IPS-NIHi7 (cell line): ENCODE measurements around the gene TBC1D24.
A peak's percentile ranks its signal among the peaks of the same experiment; 100 is the strongest.
"Not testable (repeated sequence)": the region's sequence is repeated elsewhere in the genome, so short reads cannot be mapped to it uniquely, and the experiment has no call there.

Experiments used
- DNase-seq: peaks from one replicate; pipeline ENCODE4 v3.0.0; 2012; ENCODE audit warnings: mixed read lengths; ENCODE audit errors: extremely low spot score

TBC1D24 gene

DNA sequence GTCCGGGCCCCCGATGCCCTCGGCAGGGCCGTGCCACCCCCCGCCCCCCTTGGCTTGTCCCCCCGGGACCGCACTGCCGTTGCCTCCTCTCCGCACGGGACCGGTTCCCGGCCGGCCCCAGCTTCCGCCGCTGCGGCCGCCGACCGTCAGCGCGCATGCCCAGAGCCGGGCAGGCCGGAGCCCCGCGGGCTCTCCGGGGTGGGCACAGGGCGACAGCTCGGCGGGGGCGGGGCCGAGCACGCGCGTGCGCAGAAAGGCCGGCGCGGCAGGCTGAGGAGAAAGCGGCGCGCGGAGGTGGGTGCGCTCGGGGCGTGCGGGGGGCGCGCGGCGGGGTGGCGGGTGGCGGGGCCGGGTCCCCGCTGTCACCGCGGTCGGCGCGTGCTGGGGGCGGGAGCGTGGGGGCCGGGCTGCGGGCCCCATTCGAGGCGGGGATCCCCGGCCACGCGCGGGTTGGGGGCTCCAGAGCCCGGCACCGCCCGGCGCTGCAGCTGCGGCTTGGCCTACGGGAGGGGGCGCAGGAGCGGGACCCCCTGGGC is at the start of gene TBC1D24:
TSS of gene TBC1D24 (plus strand) at position 251 of the 536 bp plus-strand sequence. CDS start 21,022 bp downstream, outside the sequence.
- peak; percentile 99 for DNase-seq

DNA sequence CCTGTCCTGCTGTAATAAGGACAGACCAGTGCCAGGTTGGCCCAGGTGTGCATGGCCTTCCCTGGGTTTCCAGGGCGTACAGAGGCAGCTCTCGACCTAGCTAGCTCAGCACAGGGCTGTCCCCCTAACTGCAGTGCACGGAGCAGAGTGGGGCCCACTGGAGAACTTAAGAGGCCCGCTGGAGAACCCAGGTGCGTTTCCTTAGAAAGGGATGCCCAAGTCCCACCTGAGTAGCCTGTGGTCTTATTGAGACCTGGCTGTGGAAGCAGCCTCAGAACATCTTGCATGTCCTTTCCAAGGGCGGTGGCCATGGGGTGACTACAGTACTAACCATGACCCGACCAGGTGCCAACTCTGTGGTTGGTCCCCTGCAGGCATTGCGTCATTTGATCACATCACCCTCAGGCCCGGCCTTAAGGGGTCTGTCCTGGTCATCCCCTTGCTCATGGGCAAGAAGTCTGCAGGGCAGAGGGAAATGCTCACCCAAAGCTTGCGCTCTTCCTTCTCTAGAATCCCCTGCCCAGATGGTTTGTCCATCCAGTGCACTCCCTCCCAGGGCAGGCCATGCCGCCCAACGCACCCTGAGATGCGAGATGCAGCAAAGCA is 49.0 kb upstream of the TBC1D24 start:
- DNase-seq: no peak

DNA sequence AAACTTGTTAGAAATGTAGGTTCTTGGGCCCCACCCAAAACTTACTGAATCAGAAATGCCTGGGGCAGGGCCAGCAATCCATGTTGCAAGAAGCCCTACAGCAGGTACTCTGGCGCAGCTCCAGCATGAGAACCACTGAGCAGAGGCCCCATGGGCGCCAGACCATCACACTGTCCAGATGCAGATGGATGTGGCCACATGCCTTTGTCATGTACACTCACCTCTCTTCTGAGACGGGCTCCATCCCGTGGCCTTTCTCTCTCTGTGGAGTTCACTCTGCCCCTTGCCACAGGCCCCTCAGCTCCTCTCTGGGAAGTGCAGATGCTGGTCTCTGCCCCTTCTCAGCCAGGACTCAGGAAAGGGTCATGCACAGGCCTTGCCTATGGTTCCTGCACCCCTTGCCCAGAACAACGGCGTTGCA is 48.0 kb upstream of the TBC1D24 start:
- no peak for DNase-seq

DNA sequence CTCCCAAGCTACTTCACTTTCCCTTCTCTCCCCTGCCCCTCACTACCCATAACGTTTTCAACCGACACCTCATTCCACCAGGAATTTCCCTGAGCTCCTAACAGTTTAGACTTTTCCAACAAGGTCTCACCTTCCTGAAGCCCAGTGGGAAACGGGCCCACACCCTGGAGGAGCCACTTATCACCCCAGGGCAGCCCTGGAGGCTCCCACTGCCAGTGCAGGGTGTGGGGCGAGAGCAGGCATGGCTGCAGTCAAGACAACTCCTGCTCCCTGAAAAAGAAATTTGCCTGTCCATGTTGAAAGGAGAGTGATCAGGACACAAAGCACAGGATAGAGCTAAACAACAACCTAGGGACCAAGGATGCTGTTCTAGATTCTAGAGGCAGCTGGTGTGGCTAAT is 47.4 kb upstream of the TBC1D24 start:
- no peak for DNase-seq

DNA sequence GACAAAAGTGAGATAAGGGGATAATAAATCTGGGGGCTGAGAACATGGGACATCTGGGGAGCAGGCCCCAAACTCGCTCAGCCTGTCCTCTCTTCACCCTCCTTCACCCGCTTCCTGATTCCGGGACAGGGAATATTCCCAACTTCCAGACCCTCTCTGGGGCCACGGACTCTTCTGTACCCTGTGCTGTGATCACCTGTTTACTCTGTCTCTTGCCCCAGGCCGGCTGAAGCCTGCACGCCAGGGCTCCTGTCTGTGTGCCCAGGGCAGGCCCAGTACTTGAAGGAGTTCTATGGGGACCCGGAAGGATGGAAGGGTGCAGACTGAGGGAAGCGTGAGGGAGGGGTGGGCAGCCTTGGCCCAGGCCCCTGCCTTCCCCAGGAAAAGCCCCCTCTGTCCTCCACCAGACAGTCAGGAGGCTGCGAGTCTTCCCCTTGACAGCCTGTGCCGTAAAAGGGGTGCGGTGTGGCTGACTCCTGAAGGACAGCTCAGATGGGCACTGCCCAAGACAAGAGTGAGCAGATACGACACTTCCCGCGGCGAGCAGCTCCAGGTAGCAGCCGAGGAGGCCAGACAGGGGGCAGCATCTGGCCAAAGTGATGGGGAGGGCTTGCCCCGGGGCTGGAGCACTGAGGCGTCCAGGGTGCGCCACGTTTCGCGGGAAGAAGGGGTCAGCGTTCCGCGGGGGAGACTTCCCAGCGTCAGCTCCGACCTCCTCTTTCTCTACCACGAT is 46.7 kb upstream of the TBC1D24 start:
- DNase-seq: peak; percentile 58

DNA sequence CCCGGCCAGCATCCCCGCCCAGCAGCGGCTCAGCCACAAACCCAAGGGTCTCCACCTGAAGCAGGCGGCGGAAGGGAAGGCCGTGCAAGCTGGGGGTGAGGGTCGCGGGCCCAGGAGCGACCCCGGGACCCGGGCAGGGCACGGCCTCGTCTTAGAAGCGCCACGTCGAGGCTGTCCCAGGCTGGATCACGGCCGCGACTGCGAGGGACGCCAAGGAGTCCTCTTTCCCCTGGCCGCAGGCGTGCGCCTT is 46.2 kb upstream of the TBC1D24 start:
- DNase-seq: no peak

DNA sequence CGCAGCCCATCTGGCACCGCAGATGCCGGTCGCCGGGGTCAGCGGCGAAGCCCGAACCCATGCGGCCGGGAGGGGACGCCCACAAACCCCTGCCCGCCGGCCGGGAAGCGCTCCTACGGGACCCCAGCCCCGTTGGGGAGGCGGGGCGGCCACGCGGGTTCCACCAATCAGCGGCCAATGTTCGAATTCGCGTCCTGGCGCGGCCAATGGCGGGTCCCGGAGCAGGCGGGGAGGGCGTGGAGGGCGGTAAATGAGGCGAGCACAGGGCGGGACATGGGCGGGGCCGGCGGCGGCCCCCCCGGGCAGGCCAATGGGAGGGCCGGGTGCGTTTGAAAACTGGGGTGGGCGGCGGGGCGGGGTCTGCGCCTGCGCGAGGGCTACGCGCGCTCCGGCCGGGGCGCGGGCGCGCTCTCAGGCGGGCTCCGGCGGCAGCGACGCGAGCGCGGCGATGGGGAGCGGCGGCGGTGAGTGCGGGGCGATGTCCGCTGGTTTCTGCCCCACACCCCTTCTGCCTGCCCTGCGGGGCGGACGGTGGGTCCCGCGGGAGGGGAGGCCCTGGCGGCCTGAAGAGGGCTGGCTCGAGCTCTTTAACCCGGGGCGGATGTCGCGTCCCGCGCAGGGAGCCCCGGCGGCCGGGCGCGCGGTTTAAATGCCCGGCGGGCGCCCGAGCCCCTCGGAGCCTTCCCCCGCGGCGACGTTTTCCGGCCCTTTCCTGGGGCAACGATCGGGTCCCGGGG is 45.7 kb upstream of the TBC1D24 start, which contains the start of gene CCNF:
TSS of gene CCNF (plus strand) at position 414 of the 737 bp plus-strand sequence. CDS start at position 449, 35 bp downstream.
- peak; percentile 99 for DNase-seq

DNA sequence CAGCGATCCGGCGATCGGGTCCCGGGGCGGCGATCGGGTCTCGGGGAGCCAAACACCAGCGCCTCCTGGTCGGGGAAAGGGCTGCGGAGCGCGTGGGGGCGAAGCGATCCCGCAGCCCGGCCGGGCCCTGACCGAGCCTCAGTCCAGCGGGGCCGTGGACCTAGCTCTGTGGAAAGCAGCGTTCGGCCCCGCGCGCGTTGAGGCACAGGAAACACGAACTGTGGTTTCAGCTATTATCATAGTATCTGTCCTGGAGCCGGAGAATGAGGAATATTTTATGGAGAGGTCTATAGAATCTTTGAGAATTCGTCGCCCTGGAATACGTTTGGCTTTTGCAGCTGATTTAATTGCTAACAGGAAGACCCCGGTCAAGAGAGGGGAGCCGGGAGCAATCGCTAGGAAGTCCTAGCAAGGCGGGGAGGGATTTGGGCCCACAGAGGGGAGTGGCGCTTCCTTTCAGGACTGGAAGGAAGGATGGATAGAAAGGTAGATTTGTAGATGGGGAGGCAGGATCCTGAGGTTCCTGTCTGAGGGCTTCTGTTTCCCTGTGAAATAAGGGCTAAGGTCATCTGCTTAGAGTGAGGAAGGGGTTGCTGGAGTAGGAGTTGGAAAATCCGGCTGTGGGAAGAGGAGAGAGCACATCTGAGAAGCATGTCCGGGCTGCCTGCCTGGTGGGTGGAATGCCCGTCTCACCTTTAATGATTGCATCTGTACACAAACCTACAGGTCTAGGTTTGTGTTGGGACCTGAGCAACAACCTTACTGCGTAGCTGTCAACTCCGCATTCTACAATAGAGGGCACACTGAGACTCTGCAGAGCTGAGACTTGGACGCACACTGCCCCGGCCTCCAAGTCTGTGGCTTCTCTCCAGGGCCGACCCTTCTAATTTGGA is 44.9 kb upstream of the TBC1D24 start:
- no peak for DNase-seq

DNA sequence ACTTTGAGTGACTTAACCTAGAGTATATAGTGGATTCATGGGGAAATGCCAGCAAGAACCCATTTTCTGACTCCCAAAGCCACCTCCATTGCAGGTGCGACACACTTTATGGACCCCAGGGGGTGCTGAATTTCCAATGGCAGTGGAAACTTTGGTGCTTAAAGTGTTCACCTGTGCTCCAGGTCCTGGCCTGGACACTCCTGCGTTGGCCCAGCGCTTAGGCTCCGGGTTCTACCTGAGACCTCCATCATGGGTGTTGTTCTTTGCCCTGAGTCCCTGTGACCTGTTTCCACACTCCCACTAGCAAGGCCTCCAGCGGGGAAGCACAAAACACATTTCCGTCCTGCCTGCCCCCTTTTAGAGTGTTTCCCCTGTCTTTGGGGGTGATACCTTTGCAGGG is 42.6 kb upstream of the TBC1D24 start:
- DNase-seq: no peak

DNA sequence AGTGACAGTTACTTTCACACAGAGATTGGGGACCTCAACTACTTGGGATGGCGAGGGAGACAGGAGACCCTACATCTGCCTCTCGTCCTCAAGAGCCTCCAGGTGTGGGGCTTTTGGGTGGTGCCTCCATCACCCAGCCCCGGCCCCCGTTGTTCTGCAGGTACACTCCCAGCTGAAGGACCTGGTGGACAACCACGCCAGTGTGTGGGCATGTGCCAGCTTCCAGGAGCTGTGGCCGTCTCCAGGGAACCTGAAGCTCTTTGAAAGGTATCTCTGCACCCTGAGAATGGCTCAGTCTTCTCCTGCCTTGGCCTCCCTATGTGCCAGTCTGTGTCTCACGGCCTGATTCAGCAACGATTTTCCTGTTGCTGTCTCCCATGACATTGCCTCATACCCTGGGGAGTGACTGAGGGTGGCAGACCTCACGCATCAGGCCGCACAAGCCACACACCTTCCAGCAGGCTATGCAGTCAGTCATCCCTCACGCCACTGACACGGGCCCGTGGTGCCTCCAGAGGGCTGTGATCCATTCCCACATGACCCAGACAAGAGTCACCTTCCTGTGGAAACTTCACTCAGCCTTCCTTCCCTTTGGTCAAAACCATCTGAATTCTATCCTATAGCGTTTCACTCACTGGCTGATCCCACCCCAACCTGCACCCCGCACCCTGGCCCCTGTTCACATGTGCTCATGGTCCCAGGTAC is 42.0 kb upstream of the TBC1D24 start:
- DNase-seq: no peak

DNA sequence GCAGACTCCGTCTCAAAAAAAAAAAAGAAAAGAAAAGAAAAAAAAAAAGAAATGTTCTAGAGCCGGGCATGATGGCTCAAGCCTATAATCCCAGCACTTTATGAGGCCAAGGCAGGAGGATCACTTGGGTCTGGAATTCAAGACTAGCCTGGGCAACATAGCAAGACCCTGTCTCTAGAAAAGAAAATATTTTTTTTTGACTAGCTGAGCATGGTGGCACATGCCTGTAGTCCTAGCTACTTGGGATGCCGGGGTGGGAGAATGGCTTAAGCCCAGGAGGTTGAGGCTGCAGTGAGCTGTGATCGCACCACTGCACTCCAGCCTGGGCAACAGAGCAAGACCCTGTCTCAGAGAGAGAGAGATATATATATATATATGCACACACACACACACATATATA is 39.7 kb upstream of the TBC1D24 start:
- not testable (repeated sequence) for DNase-seq

DNA sequence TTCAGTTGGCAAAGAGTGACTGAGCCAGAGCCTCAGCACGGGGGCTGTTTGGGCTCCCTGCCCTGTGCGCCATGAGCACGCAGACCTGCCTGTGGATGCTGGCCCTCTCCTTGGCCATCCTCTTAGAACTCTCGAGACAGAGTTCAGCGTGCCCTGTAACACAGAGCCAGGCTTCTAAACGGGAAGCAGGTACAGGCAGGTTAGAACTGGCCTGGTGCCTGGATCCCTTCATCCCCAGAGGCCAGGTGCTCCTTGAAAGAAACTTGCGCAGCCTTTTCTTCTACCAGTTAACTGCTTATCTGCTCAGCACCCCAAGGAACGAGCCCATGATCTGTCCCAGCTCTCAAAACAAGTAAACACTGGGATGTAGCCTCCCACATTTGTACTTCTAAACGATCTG is 38.8 kb upstream of the TBC1D24 start:
- DNase-seq: no peak

DNA sequence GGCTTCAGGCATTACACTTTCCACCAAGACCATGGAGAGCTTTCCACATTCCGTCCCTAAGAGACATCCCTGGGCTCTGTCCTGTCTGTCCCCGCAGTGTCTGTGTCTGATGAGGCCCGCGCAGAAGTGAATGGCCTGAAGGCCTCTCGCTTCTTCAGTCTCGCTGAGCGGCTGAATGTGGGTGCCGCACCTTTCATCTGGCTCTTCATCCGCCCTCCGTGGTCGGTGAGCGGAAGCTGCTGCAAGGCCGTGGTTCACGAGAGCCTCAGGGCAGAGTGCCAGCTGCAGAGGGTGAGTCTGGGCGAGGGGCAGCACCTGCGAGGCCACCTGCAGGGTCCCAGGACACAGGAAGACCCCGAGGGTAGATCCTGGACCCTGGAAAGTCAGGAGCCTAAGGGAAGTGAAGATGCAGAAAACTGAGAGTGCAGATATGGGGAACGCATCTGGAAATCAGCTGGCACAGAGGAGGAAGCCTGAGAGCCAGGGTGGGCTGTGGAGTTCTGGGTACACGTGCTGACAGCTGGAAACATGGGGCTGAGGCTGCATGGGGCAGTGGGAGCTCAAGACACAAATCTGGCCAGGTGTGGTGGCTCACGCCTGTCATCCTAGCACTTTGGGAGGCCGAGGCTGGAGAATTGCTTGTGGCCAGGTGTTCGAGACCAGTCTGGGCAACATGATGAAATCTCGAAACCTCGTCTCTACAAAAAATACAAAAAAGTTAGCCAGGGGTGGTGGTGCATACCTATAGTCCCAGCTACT is 37.7 kb upstream of the TBC1D24 start:
- no peak for DNase-seq

DNA sequence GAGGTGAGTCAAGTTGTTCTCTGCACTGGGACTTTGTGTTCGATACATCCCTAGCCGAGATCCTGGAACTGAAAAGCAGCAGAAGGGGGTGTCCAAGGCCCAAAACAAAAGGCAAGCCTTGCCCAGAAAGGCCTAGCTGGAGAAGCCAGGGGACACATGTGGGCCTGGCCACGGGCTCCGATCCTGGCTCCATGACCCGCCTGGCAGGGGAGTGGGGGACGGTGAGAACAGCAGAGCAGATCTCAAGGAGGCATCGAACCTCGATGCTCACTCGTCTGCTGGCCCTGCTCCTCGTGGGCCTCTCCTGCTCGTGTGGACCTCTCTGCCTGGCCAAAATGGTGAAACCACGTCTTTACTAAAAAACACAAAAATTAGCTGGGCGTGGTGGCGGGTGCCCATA is 36.8 kb upstream of the TBC1D24 start:
- no peak for DNase-seq

DNA sequence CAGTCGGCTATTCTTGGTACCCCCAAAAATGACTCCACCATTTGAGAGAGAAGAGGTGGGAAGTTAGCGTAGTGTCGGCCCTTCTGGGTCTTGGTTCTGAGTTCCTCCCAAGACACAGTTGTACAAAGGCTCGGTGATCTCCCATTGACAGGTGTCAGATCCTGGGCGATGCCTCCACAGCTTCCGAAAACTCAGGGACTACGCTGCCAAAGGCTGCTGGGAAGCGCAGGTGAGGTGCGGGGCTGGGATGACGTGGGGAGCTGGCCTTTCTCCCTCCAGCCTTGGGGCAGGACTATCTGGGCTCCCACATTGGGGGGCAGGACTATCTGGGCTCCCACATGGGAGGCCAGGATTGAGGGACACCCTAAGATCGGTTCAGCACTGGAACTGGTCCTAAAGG is 35.3 kb upstream of the TBC1D24 start:
- no peak for DNase-seq

DNA sequence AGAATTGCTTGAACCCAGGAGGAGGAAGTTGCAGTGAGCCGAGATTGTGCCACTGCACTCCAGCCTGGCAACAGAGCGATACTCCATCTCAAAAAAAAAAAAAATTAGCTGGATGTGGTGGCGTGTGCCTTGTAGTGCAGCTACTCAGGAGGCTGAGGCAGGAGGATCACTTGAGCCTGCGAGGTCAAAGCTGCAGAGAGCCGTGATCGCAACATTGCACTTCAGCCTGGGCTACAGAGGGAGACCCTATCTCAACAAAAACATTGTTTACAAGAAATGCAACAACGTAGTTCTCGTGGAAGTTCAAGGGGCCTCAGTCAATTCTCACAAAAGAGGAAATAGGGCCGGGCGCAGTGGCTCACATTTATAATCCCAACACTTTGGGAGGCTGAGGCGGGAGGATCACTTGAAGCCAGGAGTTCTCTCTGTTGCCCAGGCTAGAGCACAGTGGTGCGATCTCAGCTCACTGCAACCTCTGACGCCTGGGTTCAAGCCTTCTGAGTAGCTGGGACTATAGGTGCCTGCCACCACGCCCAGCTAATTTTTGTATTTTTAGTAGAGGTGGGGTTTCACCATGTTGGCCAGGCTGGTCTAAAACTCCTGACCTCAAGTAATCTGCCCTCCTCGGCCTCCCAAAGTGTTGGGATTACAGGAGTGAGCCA is 33.7 kb upstream of the TBC1D24 start:
- DNase-seq: not testable (repeated sequence)

DNA sequence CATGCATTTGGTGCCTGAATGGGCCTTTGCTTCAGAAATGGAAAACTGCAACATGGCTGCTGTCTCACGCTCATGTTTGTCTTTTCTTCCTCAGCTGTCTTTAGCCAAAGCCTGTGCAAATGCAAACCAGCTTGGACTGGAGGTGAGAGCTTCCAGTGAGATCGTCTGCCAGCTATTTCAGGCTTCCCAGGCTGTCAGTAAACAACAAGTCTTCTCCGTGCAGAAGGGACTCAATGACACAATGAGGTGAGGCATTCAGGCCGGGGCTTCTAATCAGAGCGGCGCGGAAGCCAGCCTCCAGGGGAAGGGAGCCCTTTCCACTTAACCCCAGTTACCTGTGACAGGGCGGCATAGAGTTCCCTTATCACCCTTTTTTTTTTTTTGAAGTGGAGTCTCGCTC is 31.4 kb upstream of the TBC1D24 start:
- DNase-seq: no peak

DNA sequence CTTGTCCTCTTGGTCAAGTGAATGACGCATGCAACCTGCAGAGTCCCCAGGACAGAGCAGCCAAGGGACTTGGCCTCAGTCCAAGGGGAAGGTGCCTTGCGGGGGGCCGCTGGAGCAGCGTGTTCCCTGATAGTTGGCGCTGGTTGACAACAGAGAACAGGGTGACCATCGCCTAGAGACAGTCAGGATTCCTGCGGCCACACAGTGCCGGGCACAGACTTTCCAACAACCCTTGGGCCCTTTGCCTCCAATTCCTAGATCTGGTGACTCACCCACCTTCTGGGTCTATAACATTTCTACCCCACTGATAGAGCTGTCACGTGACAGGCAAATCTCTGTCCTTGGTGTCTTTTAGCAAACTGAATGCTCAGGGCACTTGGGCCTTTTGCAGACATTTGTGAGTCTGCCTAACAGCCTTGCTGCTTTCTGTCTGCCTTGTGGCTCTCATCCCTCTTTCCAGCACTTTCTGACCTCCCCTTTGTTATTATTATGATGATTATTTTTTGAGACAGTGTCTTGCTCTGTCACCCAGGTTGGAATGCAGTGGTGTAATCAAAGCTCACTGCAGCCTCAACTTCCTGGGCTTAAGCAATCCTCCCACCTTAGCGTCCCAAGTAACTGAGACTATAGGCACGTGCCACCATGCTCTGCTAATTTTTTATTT is 26.9 kb upstream of the TBC1D24 start:
- DNase-seq: no peak

DNA sequence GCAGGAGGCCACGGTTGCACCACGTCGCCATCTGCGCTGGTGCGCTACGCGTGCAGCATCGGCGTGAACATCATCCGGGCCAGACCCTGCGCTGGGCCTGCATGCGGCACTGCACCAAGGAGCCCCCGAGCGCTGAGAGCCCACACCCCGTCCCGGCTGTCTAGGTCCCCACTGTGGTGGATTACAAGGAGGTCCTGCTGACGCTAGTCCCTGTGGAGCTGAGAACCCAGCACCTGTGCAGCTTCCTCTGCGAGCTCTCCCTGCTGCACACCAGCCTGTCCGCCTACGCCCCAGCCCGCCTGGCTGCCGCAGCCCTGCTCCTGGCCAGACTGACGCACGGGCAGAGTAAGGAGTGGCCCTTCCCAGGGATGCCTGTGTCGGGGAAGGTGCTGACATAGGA is 25.8 kb upstream of the TBC1D24 start:
- DNase-seq: no peak
